Mesendoderm (in vitro differentiated cells): ENCODE data around the gene ZNF195.
A peak's percentile ranks its signal among the peaks of the same experiment; 100 is the strongest.

Source experiments
- DNase-seq: peaks from one replicate; pipeline ENCODE4 v3.0.0; 2013
- H2AK5ac ChIP-seq: 2 replicates; pipeline ENCODE4 v1.6.1; 2013; ENCODE audit warnings: low read length, inconsistent platforms
- H2BK120ac ChIP-seq: 2 replicates; pipeline ENCODE4 v1.6.1; 2013; ENCODE audit warnings: low read depth, mild to moderate bottlenecking, low read length, moderate library complexity, mixed read lengths
- H2BK15ac ChIP-seq: replicated peaks from 2 replicates; pipeline ENCODE4 v1.6.1; 2013; ENCODE audit warnings: low read depth, mild to moderate bottlenecking, moderate library complexity
- H2BK5ac ChIP-seq: 2 replicates; pipeline ENCODE4 v1.6.1; 2013; ENCODE audit warnings: low read length, inconsistent platforms
- H3K18ac ChIP-seq: 2 replicates; pipeline ENCODE4 v1.6.1; 2013; ENCODE audit warnings: mild to moderate bottlenecking, low read length, mixed read lengths
- H3K23ac ChIP-seq: one replicate; pipeline ENCODE4 v1.6.1; 2013; ENCODE audit warnings: low read length
- H3K27ac ChIP-seq: 2 replicates; pipeline ENCODE4 v1.5.1; 2013; ENCODE audit warnings: low read depth, mild to moderate bottlenecking, inconsistent platforms, low read length, moderate library complexity
- H3K27me3 ChIP-seq: 2 replicates; pipeline ENCODE4 v1.6.1; 2013; ENCODE audit warnings: low read length, control low read depth, mild to moderate bottlenecking, inconsistent platforms; ENCODE audit not compliant: insufficient read depth, poor library complexity
- H3K36me3 ChIP-seq: 2 replicates; pipeline ENCODE4 v1.6.1; 2013; ENCODE audit warnings: low read length, inconsistent platforms; ENCODE audit not compliant: control insufficient read depth, insufficient read depth
- H3K4ac ChIP-seq: one replicate; pipeline ENCODE4 v1.6.1; 2013; ENCODE audit warnings: low read depth, mild to moderate bottlenecking, low read length, moderate library complexity
- H3K4me1 ChIP-seq: 2 replicates; pipeline ENCODE4 v1.6.1; 2013; ENCODE audit warnings: low read depth, low read length, inconsistent platforms; ENCODE audit not compliant: control insufficient read depth
- H3K4me2 ChIP-seq: 2 replicates; pipeline ENCODE4 v1.6.1; 2013; ENCODE audit warnings: low read length
- H3K4me3 ChIP-seq: 2 replicates; pipeline ENCODE4 v1.5.1; 2013; ENCODE audit warnings: mild to moderate bottlenecking, low read length
- H3K56ac ChIP-seq: one replicate; pipeline ENCODE4 v1.6.1; 2013; ENCODE audit warnings: low read length
- H3K79me1 ChIP-seq: 2 replicates; pipeline ENCODE4 v1.6.1; 2013; ENCODE audit warnings: low read length, inconsistent platforms
- H3K79me2 ChIP-seq: 2 replicates; pipeline ENCODE4 v1.6.1; 2013; ENCODE audit warnings: mild to moderate bottlenecking, low read length; ENCODE audit not compliant: control insufficient read depth, insufficient read depth
- H3K9ac ChIP-seq: 2 replicates; pipeline ENCODE4 v1.6.1; 2013; ENCODE audit warnings: low read length, inconsistent platforms
- H4K5ac ChIP-seq: one replicate; pipeline ENCODE4 v1.6.1; 2013; ENCODE audit warnings: low read length
- H4K8ac ChIP-seq: one replicate; pipeline ENCODE4 v1.6.1; 2013; ENCODE audit warnings: low read depth, mild to moderate bottlenecking, control low read depth, low read length, moderate library complexity
- WGBS: extraction: QIAGEN DNeasy Blood & Tissue Kit; methylation state at CpG from one replicate; pipeline ENCODE4 v1.1.7; 2013; ENCODE audit warnings: low lambda C conversion rate, missing lambda C conversion rate; ENCODE audit not compliant: insufficient coverage; ENCODE audit errors: extremely low coverage; 5-methylcytosine and 5-hydroxymethylcytosine counted together

ZNF195 gene

DNA sequence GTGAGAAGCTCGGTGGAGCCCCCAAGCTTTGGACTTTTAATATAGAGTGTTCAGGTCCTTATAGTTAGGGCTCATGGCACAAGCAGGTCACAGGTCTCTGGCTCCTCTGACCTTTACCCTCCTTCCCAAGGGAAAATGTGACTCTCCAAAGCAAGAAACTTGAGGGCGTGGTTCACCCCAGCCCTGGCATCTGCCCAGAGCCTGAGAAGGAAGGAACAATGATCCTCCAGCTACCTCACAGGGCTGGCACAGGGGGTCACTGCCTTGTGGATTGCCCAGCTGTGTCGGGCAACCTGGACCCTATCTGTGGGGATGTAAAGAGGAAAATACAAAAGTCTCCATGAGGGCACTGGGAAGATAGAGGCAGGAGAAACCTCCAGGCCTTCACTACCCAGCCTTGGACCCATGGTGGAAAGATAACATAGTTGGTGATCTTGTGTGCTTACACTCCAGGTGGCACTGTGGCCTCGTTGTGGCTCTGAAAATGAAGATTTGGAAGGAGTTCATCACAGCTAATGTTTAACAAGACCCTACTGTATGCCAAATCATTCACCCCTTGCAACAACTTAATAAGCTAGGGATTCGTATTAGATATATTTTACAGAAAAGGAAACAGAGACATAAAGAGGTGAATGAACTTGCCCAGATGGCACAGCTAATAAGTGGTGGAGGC is 3.8 kb upstream of the ZNF195 start:
- no peak overlapping the region for H2AK5ac ChIP-seq
- H2BK15ac ChIP-seq, result no peak overlapping the region
- peak overlapping the region; percentile 16 for H3K4me2 ChIP-seq
- H3K36me3 ChIP-seq, result peaks cover 17% of the 10 kb centered on the region
- H3K79me1 ChIP-seq, result peaks cover 16% of the 10 kb centered on the region
- peaks cover 46% of the 10 kb centered on the region for H3K79me2 ChIP-seq
- H3K27me3 ChIP-seq, result no peaks in the 10 kb centered on the region
- no peak overlapping the region for H4K8ac ChIP-seq
- WGBS, result no CpG with 5 or more reads among the region's 5 CpGs
- no peaks in the 10 kb centered on the region for H3K4me1 ChIP-seq
- no peak for DNase-seq
- H3K27ac ChIP-seq, result no peak overlapping the region
- H3K9ac ChIP-seq, result peak overlapping the region; percentile 87
- no peak overlapping the region for H2BK120ac ChIP-seq
- peak overlapping the region; percentile 1 for H3K4me3 ChIP-seq
- no peak overlapping the region for H2BK5ac ChIP-seq
- peak overlapping the region; percentile 45 for H3K56ac ChIP-seq
- no peak overlapping the region for H4K5ac ChIP-seq
- no peak overlapping the region for H3K23ac ChIP-seq
- H3K4ac ChIP-seq, result no peak overlapping the region
- no peak overlapping the region for H3K18ac ChIP-seq

DNA sequence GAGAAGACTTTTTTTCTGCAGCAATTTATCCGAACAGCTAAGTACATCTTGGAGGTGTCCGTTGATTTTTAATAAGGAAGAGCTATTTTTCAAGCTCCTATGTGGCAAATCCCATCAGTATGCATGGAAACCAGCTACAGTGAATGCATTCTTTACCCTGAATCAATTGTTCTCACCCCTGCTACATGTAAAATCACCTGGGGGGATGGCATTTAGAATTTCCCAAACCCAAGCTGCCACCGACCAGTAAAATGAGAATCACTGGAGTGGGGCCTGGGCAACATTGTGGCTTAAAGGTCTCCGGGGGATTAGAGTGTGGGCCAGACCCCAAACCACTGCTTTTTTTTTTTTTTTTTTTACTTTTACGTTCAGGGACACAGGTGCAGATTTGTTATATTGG is 2.8 kb upstream of the ZNF195 start:
- no peaks in the 10 kb centered on the region for H3K27me3 ChIP-seq
- H3K79me2 ChIP-seq, result peaks cover 55% of the 10 kb centered on the region
- WGBS, result no CpG with 5 or more reads among the region's 5 CpGs
- no peak overlapping the region for H3K27ac ChIP-seq
- no peak overlapping the region for H3K4ac ChIP-seq
- peak overlapping the region; percentile 87 for H3K9ac ChIP-seq
- H3K4me2 ChIP-seq, result peak overlapping the region; percentile 79
- H3K4me3 ChIP-seq, result peak overlapping the region; percentile 88
- H2BK120ac ChIP-seq, result no peak overlapping the region
- H4K8ac ChIP-seq, result no peak overlapping the region
- H2BK5ac ChIP-seq, result no peak overlapping the region
- H3K56ac ChIP-seq, result peak overlapping the region; percentile 69
- no peak overlapping the region for H2BK15ac ChIP-seq
- no peak overlapping the region for H3K23ac ChIP-seq
- H4K5ac ChIP-seq, result no peak overlapping the region
- H2AK5ac ChIP-seq, result no peak overlapping the region
- DNase-seq, result peak; percentile 55
- peaks cover 17% of the 10 kb centered on the region for H3K36me3 ChIP-seq
- H3K18ac ChIP-seq, result no peak overlapping the region
- peaks cover 16% of the 10 kb centered on the region for H3K79me1 ChIP-seq
- peaks cover 6% of the 10 kb centered on the region for H3K4me1 ChIP-seq

DNA sequence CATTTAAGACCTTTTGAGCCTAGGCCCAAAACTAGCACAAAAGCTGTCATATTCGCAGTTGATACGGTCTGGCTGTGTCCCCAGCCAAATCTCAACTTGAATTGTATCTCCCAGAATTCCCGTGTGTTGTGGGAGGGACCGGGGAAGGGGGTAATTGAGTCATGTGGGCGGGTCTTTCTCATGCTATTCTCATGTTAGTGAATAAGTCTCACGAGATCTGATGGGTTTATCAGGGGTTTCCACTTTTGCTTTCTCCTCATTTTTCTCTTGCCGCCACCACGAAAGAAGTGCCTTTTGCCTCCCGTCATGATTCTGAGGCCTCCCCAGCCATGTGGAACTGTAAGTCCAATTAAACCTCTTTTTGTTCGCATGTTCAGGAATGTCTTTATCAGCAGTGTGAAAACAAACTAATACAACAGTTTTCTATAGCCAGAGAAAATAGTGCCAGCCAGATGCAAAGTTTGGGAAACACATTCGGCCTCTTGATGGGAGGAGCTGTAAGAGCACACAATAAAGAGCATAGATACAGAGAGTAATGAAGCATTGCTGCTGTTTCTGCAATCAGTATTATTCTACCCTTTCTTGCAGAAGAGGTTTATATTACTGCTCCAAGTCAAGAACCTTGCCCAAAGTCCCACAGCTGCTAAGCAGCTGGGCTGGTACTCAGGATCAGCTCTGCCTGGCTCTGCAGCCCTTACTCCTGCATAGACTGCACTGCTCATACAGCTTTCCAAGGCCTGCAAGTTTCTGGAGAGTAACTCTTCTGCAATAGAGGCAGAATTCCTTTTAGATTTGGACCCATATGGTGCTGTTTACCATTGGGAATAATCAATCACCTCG is 2.0 kb upstream of the ZNF195 start:
- peaks cover 16% of the 10 kb centered on the region for H3K36me3 ChIP-seq
- H2BK120ac ChIP-seq, result no peak overlapping the region
- H3K23ac ChIP-seq, result no peak overlapping the region
- H2BK5ac ChIP-seq, result peak overlapping the region; percentile 17
- no peaks in the 10 kb centered on the region for H3K27me3 ChIP-seq
- peaks cover 62% of the 10 kb centered on the region for H3K79me2 ChIP-seq
- H4K8ac ChIP-seq, result no peak overlapping the region
- peak overlapping the region; percentile 75 for H3K4me2 ChIP-seq
- H3K4me1 ChIP-seq, result peaks cover 6% of the 10 kb centered on the region
- H2AK5ac ChIP-seq, result peak overlapping the region; percentile 47
- peak overlapping the region; percentile 87 for H3K9ac ChIP-seq
- H3K4me3 ChIP-seq, result peak overlapping the region; percentile 88
- H3K18ac ChIP-seq, result no peak overlapping the region
- no peak overlapping the region for H4K5ac ChIP-seq
- no CpG with 5 or more reads among the region's 12 CpGs for WGBS
- peak overlapping the region; percentile 86 for H3K56ac ChIP-seq
- H3K79me1 ChIP-seq, result peaks cover 16% of the 10 kb centered on the region
- peak; percentile 89 for DNase-seq
- H2BK15ac ChIP-seq, result no peak overlapping the region
- H3K27ac ChIP-seq, result no peak overlapping the region
- no peak overlapping the region for H3K4ac ChIP-seq

DNA sequence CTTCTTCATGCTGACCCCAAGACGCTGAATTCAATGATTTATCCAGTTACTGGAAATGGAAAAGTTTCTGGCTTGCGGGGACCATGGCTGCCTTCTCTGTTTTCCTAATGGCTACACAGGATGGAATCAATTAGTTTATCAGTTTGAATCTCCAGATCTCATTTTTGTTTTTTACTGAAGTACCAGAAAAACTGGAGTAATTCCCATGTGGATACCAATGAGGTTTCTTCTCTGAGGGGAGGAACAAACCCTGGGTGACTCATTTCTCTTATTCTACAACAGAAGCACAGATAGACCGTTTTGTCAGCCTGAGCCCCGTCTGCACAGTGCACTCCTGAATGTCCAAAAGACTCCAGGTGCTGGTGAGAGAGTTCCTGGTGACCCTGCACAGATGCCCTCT is 3.4 kb downstream of the ZNF195 start:
- no peak overlapping the region for H3K4me2 ChIP-seq
- DNase-seq, result no peak
- no peak overlapping the region for H3K4ac ChIP-seq
- H3K9ac ChIP-seq, result peak overlapping the region; percentile 25
- peak overlapping the region; percentile 3 for H3K23ac ChIP-seq
- H2BK120ac ChIP-seq, result peak overlapping the region; percentile 50
- no peak overlapping the region for H2BK5ac ChIP-seq
- no peak overlapping the region for H3K27ac ChIP-seq
- WGBS, result no CpG with 5 or more reads among the region's 4 CpGs
- H3K27me3 ChIP-seq, result no peaks in the 10 kb centered on the region
- no peak overlapping the region for H4K5ac ChIP-seq
- no peak overlapping the region for H3K18ac ChIP-seq
- H3K56ac ChIP-seq, result peak overlapping the region; percentile 43
- no peak overlapping the region for H2BK15ac ChIP-seq
- H2AK5ac ChIP-seq, result no peak overlapping the region
- no peak overlapping the region for H3K4me3 ChIP-seq
- peaks cover 12% of the 10 kb centered on the region for H3K4me1 ChIP-seq
- H3K36me3 ChIP-seq, result peaks cover 5% of the 10 kb centered on the region
- H3K79me2 ChIP-seq, result peaks cover 76% of the 10 kb centered on the region
- peaks cover 18% of the 10 kb centered on the region for H3K79me1 ChIP-seq
- no peak overlapping the region for H4K8ac ChIP-seq

DNA sequence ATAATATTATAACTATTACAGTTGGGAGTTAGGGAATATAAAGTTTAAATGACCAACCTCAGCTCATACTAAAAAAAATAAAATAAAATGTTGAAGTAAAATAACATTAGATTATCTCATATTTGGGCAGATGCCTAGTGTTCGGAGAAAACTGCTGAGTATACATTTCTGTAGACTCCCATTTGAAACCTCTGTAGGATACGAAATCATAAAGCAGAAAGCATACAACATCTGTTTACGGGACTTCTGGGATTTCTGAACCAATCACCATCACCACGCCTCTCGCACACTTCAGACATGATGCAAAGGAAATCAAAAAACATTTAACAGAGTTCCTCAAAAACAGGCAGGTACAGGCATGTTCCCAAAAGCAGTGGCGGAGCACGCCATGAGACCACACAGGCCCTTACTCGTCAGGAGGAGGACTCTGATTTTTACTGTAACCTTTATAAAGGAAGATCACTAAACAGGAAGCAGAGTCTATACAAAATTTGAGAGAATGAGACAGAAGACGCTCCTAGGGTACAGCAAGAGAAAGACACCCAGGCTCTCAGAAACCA is 8.6 kb downstream of the ZNF195 start:
- H3K27ac ChIP-seq, result no peak overlapping the region
- no peak overlapping the region for H3K56ac ChIP-seq
- no peak overlapping the region for H4K8ac ChIP-seq
- no peak overlapping the region for H2AK5ac ChIP-seq
- peaks cover 20% of the 10 kb centered on the region for H3K79me1 ChIP-seq
- DNase-seq, result no peak
- H3K18ac ChIP-seq, result no peak overlapping the region
- no peak overlapping the region for H2BK120ac ChIP-seq
- H4K5ac ChIP-seq, result no peak overlapping the region
- WGBS, result no CpG with 5 or more reads among the region's 9 CpGs
- no peak overlapping the region for H3K4me3 ChIP-seq
- no peak overlapping the region for H3K23ac ChIP-seq
- H3K4me1 ChIP-seq, result peaks cover 1% of the 10 kb centered on the region
- no peak overlapping the region for H3K9ac ChIP-seq
- peaks cover 51% of the 10 kb centered on the region for H3K79me2 ChIP-seq
- no peak overlapping the region for H2BK5ac ChIP-seq
- H3K27me3 ChIP-seq, result no peaks in the 10 kb centered on the region
- H3K36me3 ChIP-seq, result peaks cover 15% of the 10 kb centered on the region
- H3K4me2 ChIP-seq, result no peak overlapping the region
- no peak overlapping the region for H3K4ac ChIP-seq
- H2BK15ac ChIP-seq, result no peak overlapping the region
